Stimulated activated CD4-positive, alpha-beta T cell treated with anti-CD3 and anti-CD28 coated beads, Interleukin-1b, Interleukin-23, amount 100 ng/mL, for 48 hours (primary cell): ENCODE measurements around the gene CDX2.

Experiments
- DNase-seq: peaks from one replicate; pipeline ENCODE4 v3.0.0-alpha.2; 2020

The CDX2 gene

DNA sequence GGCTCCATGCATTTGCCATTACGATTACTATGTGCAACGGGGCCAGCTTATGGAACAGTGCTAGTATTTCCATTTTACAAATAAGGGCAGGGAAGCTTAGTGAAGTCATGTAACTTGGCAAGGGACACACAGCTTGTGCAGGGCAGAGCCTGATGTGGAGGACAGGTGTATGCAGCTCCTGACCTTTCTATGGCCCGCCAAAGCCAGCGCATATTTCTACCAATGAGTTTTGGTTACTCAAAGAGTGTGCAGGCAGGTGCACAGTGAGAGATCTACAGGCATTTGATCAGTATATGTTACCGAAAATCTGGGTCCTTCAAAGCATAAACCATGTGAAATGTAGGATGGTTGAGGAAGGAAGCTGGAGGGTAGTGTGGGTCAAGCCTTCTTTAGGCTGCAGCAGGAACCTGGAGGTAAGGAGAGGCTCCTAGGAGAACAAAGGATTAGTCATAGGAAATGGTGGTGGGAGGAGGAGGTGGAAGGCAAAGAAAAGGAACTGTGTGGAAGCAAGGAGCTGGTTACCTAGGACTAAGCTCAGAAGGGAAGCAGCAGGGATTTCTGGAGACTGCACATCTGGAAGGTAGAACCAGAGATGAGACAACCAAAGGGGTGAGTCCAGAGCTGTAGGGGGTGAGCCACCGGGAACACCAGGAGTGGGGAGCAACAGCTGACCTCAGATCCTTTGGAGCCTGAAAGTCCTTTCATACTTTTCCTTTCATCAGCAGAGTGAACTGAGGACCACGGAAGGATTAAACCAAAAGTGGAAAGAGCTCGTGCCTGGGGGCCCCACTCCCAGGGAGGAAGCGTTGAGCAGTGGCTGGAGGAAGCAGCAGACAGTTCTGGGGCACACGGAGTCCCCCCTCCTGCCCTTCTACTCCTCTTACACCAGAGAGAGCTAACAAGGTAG, 53.6 kb downstream of the CDX2 start:
- no peak for DNase-seq

DNA sequence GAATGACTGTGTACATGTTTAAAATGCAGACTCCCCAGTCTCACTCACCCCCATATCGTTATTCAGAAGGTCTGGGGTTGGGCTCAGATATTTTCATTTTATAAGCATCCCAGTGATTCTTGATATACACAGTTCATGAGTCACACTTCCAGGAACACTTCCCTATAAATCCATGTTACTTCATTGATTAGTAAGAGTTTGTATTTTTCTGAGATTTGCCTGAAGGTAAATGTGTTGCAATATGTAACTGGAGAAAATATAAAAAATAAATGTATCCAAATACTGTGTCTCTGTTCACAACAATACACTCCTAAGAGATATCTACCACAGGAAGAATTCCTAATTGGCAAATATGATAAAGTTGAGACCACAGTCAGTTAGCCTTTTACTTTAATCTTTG, 56.0 kb downstream of the CDX2 start:
- no peak for DNase-seq

DNA sequence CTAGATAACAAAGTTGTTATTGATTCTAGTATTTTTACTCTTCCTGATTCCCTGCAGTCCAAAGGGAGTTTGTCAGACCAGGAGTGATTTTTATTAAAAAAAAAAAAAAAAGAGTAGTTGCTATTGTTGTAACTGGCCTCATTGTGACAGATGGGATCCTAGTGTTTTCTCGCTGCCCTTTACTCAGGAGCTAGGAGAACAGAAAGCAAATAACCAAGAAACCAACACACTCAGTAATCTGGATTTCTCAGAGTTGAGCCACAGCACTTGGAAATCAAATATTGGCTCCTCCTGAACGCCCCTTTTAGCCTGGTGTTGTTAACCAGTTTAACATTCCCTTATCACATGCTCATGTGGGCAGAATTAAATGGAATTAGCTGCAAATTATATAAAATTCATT, 57.6 kb downstream of the CDX2 start:
- DNase-seq: no peak
